A673 (cell line): ENCODE measurements around the gene TAF4. TPM values are rescaled to one million over a fixed set of nuclear protein-coding genes. Genes with fewer than 3 reads are reported as not detected.

Experiments used
- BruUV-seq: library from RNA; stranded (reverse); fragments of 400-500 nt; replicated peaks from 2 replicates; lab custom pipeline; 2021; lab: Mats Ljungman, UMichigan
- CTCF ChIA-PET: fragments of 300-600 bp; sonication (Branson Sonifier 250); formaldehyde crosslinking; loops from one replicate; lab custom pipeline; 2022; ENCODE audit warnings: antibody characterized with exemption; lab: Charles Lee
- POLR2A ChIA-PET: fragments of 300-600 bp; sonication (Branson Sonifier 250); formaldehyde crosslinking; loops from one replicate; lab custom pipeline; 2022; ENCODE audit warnings: antibody characterized with exemption; ENCODE audit not compliant: low non-redundant PET; lab: Charles Lee
- DNase-seq: peaks from one replicate; pipeline ENCODE4 v3.0.0-alpha.2; 2015; ENCODE audit warnings: low spot score
- H3K27ac ChIP-seq: fragments of 200-600 bp; sonication (generic); 2 replicates; pipeline ENCODE4 v1.5.1; 2016; ENCODE audit warnings: mixed run types, low read depth, mild to moderate bottlenecking, mixed read lengths, antibody characterized with exemption, low read length; ENCODE audit not compliant: poor library complexity, severe bottlenecking
- H3K27me3 ChIP-seq: fragments of 200-600 bp; sonication (generic); replicated peaks from 2 replicates; pipeline ENCODE4 v1.6.1; 2017; ENCODE audit warnings: mixed run types, low read depth, mild to moderate bottlenecking, mixed read lengths, antibody characterized with exemption, low read length; ENCODE audit not compliant: insufficient read depth, poor library complexity
- H3K36me3 ChIP-seq: fragments of 200-600 bp; sonication (generic); 2 replicates; pipeline ENCODE4 v1.6.1; 2016; ENCODE audit warnings: mixed run types, mild to moderate bottlenecking, mixed read lengths, antibody characterized with exemption, low read length; ENCODE audit not compliant: insufficient read depth, poor library complexity, severe bottlenecking
- H3K4me1 ChIP-seq: fragments of 200-600 bp; sonication (generic); 2 replicates; pipeline ENCODE4 v1.6.1; 2017; ENCODE audit warnings: mixed run types, mild to moderate bottlenecking, mixed read lengths, antibody characterized with exemption, low read length; ENCODE audit not compliant: insufficient read depth, poor library complexity, severe bottlenecking
- H3K4me3 ChIP-seq: fragments of 200-600 bp; sonication (generic); 2 replicates; pipeline ENCODE4 v1.5.1; 2016; ENCODE audit warnings: low read depth, mixed run types, mild to moderate bottlenecking, mixed read lengths, low read length; ENCODE audit not compliant: poor library complexity, severe bottlenecking
- H3K9me3 ChIP-seq: fragments of 200-600 bp; sonication (generic); 2 replicates; pipeline ENCODE4 v1.6.1; 2016; ENCODE audit warnings: mixed run types, low read depth, mild to moderate bottlenecking, mixed read lengths, antibody characterized with exemption, low read length; ENCODE audit not compliant: poor library complexity, severe bottlenecking
- CTCF ChIP-seq: fragments of 300-800, 200-600 bp; sonication (generic); conservative IDR thresholded peaks from 2 replicates; pipeline ENCODE4 v1.5.1; 2017; ENCODE audit warnings: low read depth, mild to moderate bottlenecking, antibody characterized with exemption, low read length, moderate library complexity, mixed read lengths
- EZH2 ChIP-seq: fragments of 200-600 bp; sonication (generic); IDR thresholded peaks from 2 replicates; pipeline ENCODE4 v1.6.1; 2017; ENCODE audit warnings: borderline replicate concordance, low read depth, mild to moderate bottlenecking, mixed read lengths, antibody characterized with exemption, low read length; ENCODE audit not compliant: poor library complexity, severe bottlenecking
- intact Hi-C: fragments of 100-400 bp; cut with micrococcal nuclease; formaldehyde crosslinking; loops from one replicate; pipeline ENCODE4 v1.10.0; 2022; ENCODE audit not compliant: unreplicated experiment
- total RNA-seq: library from RNA; stranded (reverse); gene quantifications from 2 replicates; pipeline ENCODE4 v1.2.3, GENCODE V29; 2021

Gene TAF4
- total RNA-seq, 1 experiment from 2014 or later, result 37.0 TPM

GRCh38 chr20:61977419-61977786 lies 88.3 kb downstream of the TAF4 start:
- DNase-seq, result no peak
- CTCF ChIA-PET, result no interaction called here
- POLR2A ChIA-PET, result no interaction called here
- no peaks in the 10 kb centered on the region for H3K4me1 ChIP-seq
- H3K27me3 ChIP-seq, result no peaks in the 10 kb centered on the region
- no peak overlapping the region for H3K27ac ChIP-seq
- TF ChIP-seq CTCF (no peak), EZH2 (no peak)
- H3K4me3 ChIP-seq, result no peak overlapping the region
- no TSS peak for BruUV-seq
- H3K9me3 ChIP-seq, result no peaks in the 10 kb centered on the region
- peaks cover 11% of the 10 kb centered on the region for H3K36me3 ChIP-seq
- intact Hi-C loops, result no loop called here

- Histone ChIP-seq H3K27ac (no peak overlapping the region), H3K27me3 (no peaks in the 10 kb centered on the region), H3K36me3 (peaks cover 11% of the 10 kb centered on the region), H3K4me3 (no peak overlapping the region), H3K4me1 (no peaks in the 10 kb centered on the region), H3K9me3 (no peaks in the 10 kb centered on the region)
- intact Hi-C loops, result no loop called here
- ChIA-PET POLR2A (no interaction called here), CTCF (interaction anchor here (0.6 kb wide), 1 partner anchor 39 kb away, joined by 4 read pairs; no protein-coding TSS in a partner anchor)
- no TSS peak for BruUV-seq
- TF ChIP-seq EZH2, result no peak
- no peak for TF ChIP-seq CTCF
- no peak for DNase-seq
Measured at GRCh38 chr20:61976644-61977418, 88.8 kb downstream of the TAF4 start.

GRCh38 chr20:61976263-61976643 lies 89.4 kb downstream of the TAF4 start:
- no peak for DNase-seq
- Histone ChIP-seq H3K9me3 (no peaks in the 10 kb centered on the region), H3K27me3 (no peaks in the 10 kb centered on the region), H3K27ac (no peak overlapping the region), H3K4me3 (no peak overlapping the region), H3K36me3 (peaks cover 11% of the 10 kb centered on the region), H3K4me1 (no peaks in the 10 kb centered on the region)
- intact Hi-C loops, result no loop called here
- ChIA-PET POLR2A (no interaction called here), CTCF (interaction anchor here (0.6 kb wide), 1 partner anchor 39 kb away, joined by 4 read pairs; no protein-coding TSS in a partner anchor)
- no TSS peak for BruUV-seq
- TF ChIP-seq EZH2, result no peak
- no peak for TF ChIP-seq CTCF
